Tibial nerve (tissue), 4 donors: ENCODE data around the gene SCARF1.

Source experiments
- EP300 ChIP-seq, 2 donors: sonication (generic); formaldehyde crosslinking; IDR thresholded peaks; one replicate each; pipeline ENCODE4 v1.6.1; 2017; ENCODE audit warnings: antibody characterized with exemption in 2 of 2, mild to moderate bottlenecking in 1 of 2
- POLR2A ChIP-seq, 2 donors: fragments of 450-650 bp; IDR thresholded peaks; one replicate each; pipeline ENCODE4 v1.6.1; 2017; ENCODE audit warnings: antibody characterized with exemption in 2 of 2, mild to moderate bottlenecking in 2 of 2, moderate library complexity in 2 of 2
- TF ChIP-seq, protein P1 (sequence below), 5 experiments: fragments of 200-600 bp in 3 of 5; fragments of 450-650 bp in 2 of 5; sonication (generic) in 3 of 5; IDR thresholded peaks; one replicate each; pipeline ENCODE4 v1.5.1; 2016 to 2019; ENCODE audit warnings: antibody characterized with exemption in 5 of 5, mild to moderate bottlenecking in 3 of 5, moderate library complexity in 2 of 5

DNA sequence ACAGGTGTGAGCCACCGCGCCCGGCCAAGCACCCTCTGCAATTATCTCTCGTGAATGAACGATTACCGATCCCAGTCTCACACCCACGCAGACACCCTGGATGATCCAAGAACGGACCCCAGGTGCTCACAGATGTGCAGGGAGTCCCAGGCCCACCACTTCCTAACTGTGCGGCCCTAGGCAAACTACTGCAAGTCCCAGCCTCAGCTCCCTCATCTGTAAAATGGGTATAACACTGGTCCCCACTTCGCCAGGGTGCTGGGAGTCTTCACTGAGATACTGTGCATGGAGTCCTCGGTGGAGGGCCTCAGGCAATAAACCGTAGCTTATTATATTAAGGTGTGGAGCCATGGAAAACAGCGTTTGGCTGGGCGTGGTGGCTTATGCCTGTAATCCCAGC lies 61.4 kb downstream of the SCARF1 start:
- TF ChIP-seq, protein P1, sequence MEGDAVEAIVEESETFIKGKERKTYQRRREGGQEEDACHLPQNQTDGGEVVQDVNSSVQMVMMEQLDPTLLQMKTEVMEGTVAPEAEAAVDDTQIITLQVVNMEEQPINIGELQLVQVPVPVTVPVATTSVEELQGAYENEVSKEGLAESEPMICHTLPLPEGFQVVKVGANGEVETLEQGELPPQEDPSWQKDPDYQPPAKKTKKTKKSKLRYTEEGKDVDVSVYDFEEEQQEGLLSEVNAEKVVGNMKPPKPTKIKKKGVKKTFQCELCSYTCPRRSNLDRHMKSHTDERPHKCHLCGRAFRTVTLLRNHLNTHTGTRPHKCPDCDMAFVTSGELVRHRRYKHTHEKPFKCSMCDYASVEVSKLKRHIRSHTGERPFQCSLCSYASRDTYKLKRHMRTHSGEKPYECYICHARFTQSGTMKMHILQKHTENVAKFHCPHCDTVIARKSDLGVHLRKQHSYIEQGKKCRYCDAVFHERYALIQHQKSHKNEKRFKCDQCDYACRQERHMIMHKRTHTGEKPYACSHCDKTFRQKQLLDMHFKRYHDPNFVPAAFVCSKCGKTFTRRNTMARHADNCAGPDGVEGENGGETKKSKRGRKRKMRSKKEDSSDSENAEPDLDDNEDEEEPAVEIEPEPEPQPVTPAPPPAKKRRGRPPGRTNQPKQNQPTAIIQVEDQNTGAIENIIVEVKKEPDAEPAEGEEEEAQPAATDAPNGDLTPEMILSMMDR (IDR thresholded peaks at IDR 0.05) = no peak
- TF ChIP-seq POLR2A (IDR thresholded peaks at IDR 0.05) (no peak), EP300 (IDR thresholded peaks at IDR 0.05) (no peak)
